H9 (cell line): Measurements from ENCODE around the gene ADGRL3. TPM values are rescaled to one million over a fixed set of nuclear protein-coding genes. Genes with fewer than 3 reads are reported as not detected.

ENCODE experiments used
- DNase-seq: peaks from one replicate; pipeline ENCODE4 v3.0.0-alpha.2; 2017
- H2AFZ ChIP-seq: one replicate; pipeline ENCODE4 v1.6.1; 2013; ENCODE audit warnings: mild to moderate bottlenecking, low read length, control low read depth, moderate library complexity
- H2AK5ac ChIP-seq: 2 replicates; pipeline ENCODE4 v1.6.1; 2013; ENCODE audit warnings: low read length, control low read depth, mixed read lengths; ENCODE audit not compliant: insufficient read length
- H2BK120ac ChIP-seq: one replicate; pipeline ENCODE4 v1.6.1; 2013; ENCODE audit warnings: low read depth, mild to moderate bottlenecking, low read length, control low read depth, inconsistent platforms; ENCODE audit not compliant: poor library complexity, severe bottlenecking
- H2BK12ac ChIP-seq: 2 replicates; pipeline ENCODE4 v1.6.1; 2013; ENCODE audit warnings: low read length, control low read depth, mixed read lengths, low read depth; ENCODE audit not compliant: insufficient read length
- H2BK15ac ChIP-seq: 2 replicates; pipeline ENCODE4 v1.6.1; 2013; ENCODE audit warnings: low read depth, low read length, control low read depth
- H2BK20ac ChIP-seq: one replicate; pipeline ENCODE4 v1.6.1; 2013; ENCODE audit warnings: low read depth, mild to moderate bottlenecking, low read length, control low read depth, inconsistent platforms; ENCODE audit not compliant: poor library complexity, severe bottlenecking
- H2BK5ac ChIP-seq: 2 replicates; pipeline ENCODE4 v1.6.1; 2013; ENCODE audit warnings: low read length, control low read depth, mixed read lengths; ENCODE audit not compliant: insufficient read length
- H3K14ac ChIP-seq: 2 replicates; pipeline ENCODE4 v1.6.1; 2013; ENCODE audit warnings: low read length, control low read depth; ENCODE audit not compliant: insufficient read depth
- H3K18ac ChIP-seq: 2 replicates; pipeline ENCODE4 v1.6.1; 2013; ENCODE audit warnings: low read depth, mild to moderate bottlenecking, mixed read lengths, low read length, control low read depth; ENCODE audit not compliant: insufficient read length
- H3K23ac ChIP-seq: 2 replicates; pipeline ENCODE4 v1.6.1; 2013; ENCODE audit warnings: low read length, control low read depth, mixed read lengths, low read depth; ENCODE audit not compliant: insufficient read length
- H3K23me2 ChIP-seq: 2 replicates; pipeline ENCODE4 v1.6.1; 2013; ENCODE audit warnings: low read depth, mild to moderate bottlenecking, mixed read lengths, low read length, control low read depth; ENCODE audit not compliant: insufficient read length, poor library complexity, severe bottlenecking
- H3K27ac ChIP-seq: 2 replicates; pipeline ENCODE4 v1.5.1; 2013; ENCODE audit warnings: low read length, control low read depth, mixed read lengths, low read depth; ENCODE audit not compliant: insufficient read length
- H3K27me3 ChIP-seq: 2 replicates; pipeline ENCODE4 v1.6.1; 2013; ENCODE audit warnings: low read length, control low read depth, inconsistent platforms; ENCODE audit not compliant: insufficient read depth
- H3K4ac ChIP-seq: 2 replicates; pipeline ENCODE4 v1.6.1; 2013; ENCODE audit warnings: low read depth, mild to moderate bottlenecking, control low read depth, inconsistent platforms, low read length, moderate library complexity
- H3K4me1 ChIP-seq: 2 replicates; pipeline ENCODE4 v1.6.1; 2013; ENCODE audit warnings: low read length, control low read depth, inconsistent platforms; ENCODE audit not compliant: insufficient read depth
- H3K4me2 ChIP-seq: 2 replicates; pipeline ENCODE4 v1.6.1; 2013; ENCODE audit warnings: low read length, control low read depth, mixed read lengths; ENCODE audit not compliant: insufficient read length, insufficient read depth
- H3K56ac ChIP-seq: 2 replicates; pipeline ENCODE4 v1.6.1; 2013; ENCODE audit warnings: low read depth, mild to moderate bottlenecking, mixed read lengths, low read length, control low read depth; ENCODE audit not compliant: insufficient read length
- H3K79me1 ChIP-seq: 2 replicates; pipeline ENCODE4 v1.6.1; 2013; ENCODE audit warnings: low read depth, mild to moderate bottlenecking, moderate library complexity, low read length, control low read depth, inconsistent platforms; ENCODE audit not compliant: insufficient read depth, poor library complexity, severe bottlenecking
- H3K79me2 ChIP-seq: 2 replicates; pipeline ENCODE4 v1.6.1; 2013; ENCODE audit warnings: low read length, control low read depth, inconsistent platforms; ENCODE audit not compliant: insufficient read depth
- H3K9ac ChIP-seq: 2 replicates; pipeline ENCODE4 v1.6.1; 2013; ENCODE audit warnings: low read length, control low read depth, mixed read lengths; ENCODE audit not compliant: insufficient read length; ENCODE audit errors: extremely low read depth
- H3K9me3 ChIP-seq: one replicate; pipeline ENCODE4 v1.6.1; 2013; ENCODE audit warnings: low read depth, low read length, inconsistent platforms; ENCODE audit not compliant: control insufficient read depth
- H3T11ph ChIP-seq: one replicate; pipeline ENCODE4 v1.6.1; 2013; ENCODE audit warnings: mild to moderate bottlenecking, low read length, control low read depth, inconsistent platforms
- H4K20me1 ChIP-seq: one replicate; pipeline ENCODE4 v1.6.1; 2013; ENCODE audit not compliant: control insufficient read depth, insufficient read length, insufficient read depth
- H4K5ac ChIP-seq: 2 replicates; pipeline ENCODE4 v1.6.1; 2013; ENCODE audit warnings: low read depth, mild to moderate bottlenecking, mixed read lengths, low read length, control low read depth; ENCODE audit not compliant: insufficient read length
- H4K8ac ChIP-seq: replicated peaks from 2 replicates; pipeline ENCODE4 v1.6.1; 2013; ENCODE audit warnings: low read length, control low read depth, mixed read lengths, low read depth; ENCODE audit not compliant: insufficient read length
- H4K91ac ChIP-seq: 2 replicates; pipeline ENCODE4 v1.6.1; 2013; ENCODE audit warnings: low read depth, mild to moderate bottlenecking, moderate library complexity, mixed read lengths, low read length, control low read depth; ENCODE audit not compliant: insufficient read length
- H3K27ac Mint-ChIP-seq, 3 experiments: 2 replicates in 2 of 3; 3 replicates in 1 of 3; pipeline ENCODE4 v1.8.0; 2020 to 2021; ENCODE audit warnings: mixed read lengths in 3 of 3, mild to moderate bottlenecking in 1 of 3, moderate library complexity in 1 of 3
- H3K27me3 Mint-ChIP-seq: 2 replicates; pipeline ENCODE4 v1.8.0; 2021; ENCODE audit warnings: low read depth, mild to moderate bottlenecking, moderate library complexity, mixed read lengths
- H3K36me3 Mint-ChIP-seq, 3 experiments: 2 replicates in 2 of 3; 3 replicates in 1 of 3; pipeline ENCODE4 v1.8.0; 2020 to 2021; ENCODE audit warnings: low read depth in 3 of 3, mixed read lengths in 3 of 3; ENCODE audit not compliant: insufficient read depth in 1 of 3
- H3K4me1 Mint-ChIP-seq, 2 experiments: 2 replicates each; pipeline ENCODE4 v1.8.0; 2020; ENCODE audit warnings: mixed read lengths in 2 of 2
- H3K4me3 Mint-ChIP-seq, 2 experiments: 2 replicates in 1 of 2; 3 replicates in 1 of 2; pipeline ENCODE4 v1.8.0; 2020 to 2021; ENCODE audit warnings: mild to moderate bottlenecking in 2 of 2, mixed read lengths in 2 of 2, moderate library complexity in 1 of 2
- H3K9me3 Mint-ChIP-seq, 2 experiments: 2 replicates in 1 of 2; 3 replicates in 1 of 2; pipeline ENCODE4 v1.8.0; 2020; ENCODE audit warnings: mild to moderate bottlenecking in 2 of 2, mixed read lengths in 2 of 2, moderate library complexity in 1 of 2
- WGBS: extraction: QIAGEN DNeasy Blood & Tissue Kit; methylation state at CpG from one replicate; pipeline ENCODE4 v1.1.7; 2013; ENCODE audit warnings: missing lambda C conversion rate, low lambda C conversion rate, mixed read lengths; ENCODE audit not compliant: insufficient read length; ENCODE audit errors: extremely low coverage; 5-methylcytosine and 5-hydroxymethylcytosine counted together
- total RNA-seq: library from RNA; stranded (reverse); gene quantifications from 2 replicates; pipeline ENCODE4 v1.2.1, GENCODE V29; 2021
- TF ChIP-seq, protein P1 (sequence below): fragments of 200-600 bp; sonication (generic); conservative IDR thresholded peaks from 3 replicates; pipeline ENCODE4 v1.8.0; 2021; ENCODE audit warnings: antibody characterized with exemption, mild to moderate bottlenecking

ADGRL3 gene
- total RNA-seq, 1 experiment from 2014 or later, result 5.9 TPM

DNA sequence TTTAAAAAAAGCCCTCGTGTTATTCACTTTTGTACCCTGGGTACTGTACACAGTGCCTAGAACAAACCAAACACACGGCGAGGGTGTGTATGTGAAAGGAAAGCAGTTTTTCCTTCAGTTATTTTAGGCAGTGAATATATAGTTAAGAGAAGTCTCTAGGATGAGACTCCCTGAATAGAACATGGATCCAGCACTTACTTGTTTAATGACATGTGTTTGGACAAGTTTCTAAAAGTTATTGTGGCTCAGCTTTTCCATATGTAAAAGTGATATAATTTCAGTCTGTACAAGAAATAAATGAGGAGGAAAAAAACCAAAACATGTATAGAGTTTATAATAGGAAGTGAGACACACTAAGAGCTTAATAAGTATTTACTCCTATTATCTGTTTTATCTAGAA, 273.2 kb downstream of the ADGRL3 start:
- no peak overlapping the region for H2AK5ac ChIP-seq
- H2BK15ac ChIP-seq, result no peak overlapping the region
- H4K8ac ChIP-seq, result no peak overlapping the region
- no peak overlapping the region for H3K9ac ChIP-seq
- H3K23ac ChIP-seq, result no peak overlapping the region
- H3K27ac ChIP-seq, result no peak overlapping the region
- TF ChIP-seq, protein P1, sequence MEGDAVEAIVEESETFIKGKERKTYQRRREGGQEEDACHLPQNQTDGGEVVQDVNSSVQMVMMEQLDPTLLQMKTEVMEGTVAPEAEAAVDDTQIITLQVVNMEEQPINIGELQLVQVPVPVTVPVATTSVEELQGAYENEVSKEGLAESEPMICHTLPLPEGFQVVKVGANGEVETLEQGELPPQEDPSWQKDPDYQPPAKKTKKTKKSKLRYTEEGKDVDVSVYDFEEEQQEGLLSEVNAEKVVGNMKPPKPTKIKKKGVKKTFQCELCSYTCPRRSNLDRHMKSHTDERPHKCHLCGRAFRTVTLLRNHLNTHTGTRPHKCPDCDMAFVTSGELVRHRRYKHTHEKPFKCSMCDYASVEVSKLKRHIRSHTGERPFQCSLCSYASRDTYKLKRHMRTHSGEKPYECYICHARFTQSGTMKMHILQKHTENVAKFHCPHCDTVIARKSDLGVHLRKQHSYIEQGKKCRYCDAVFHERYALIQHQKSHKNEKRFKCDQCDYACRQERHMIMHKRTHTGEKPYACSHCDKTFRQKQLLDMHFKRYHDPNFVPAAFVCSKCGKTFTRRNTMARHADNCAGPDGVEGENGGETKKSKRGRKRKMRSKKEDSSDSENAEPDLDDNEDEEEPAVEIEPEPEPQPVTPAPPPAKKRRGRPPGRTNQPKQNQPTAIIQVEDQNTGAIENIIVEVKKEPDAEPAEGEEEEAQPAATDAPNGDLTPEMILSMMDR, result no peak
- DNase-seq, result no peak
- no peak overlapping the region for H2BK20ac ChIP-seq
- H2BK120ac ChIP-seq, result no peak overlapping the region
- peaks cover 3 to 5% of the 10 kb centered on the region in 2 experiments; a peak in 2 of 4 replicates for H3K4me1 Mint-ChIP-seq
- no peaks in the 10 kb centered on the region for H3K27me3 Mint-ChIP-seq
- H3K79me2 ChIP-seq, result no peaks in the 10 kb centered on the region
- no peak overlapping the region for H3K27ac Mint-ChIP-seq
- no peak overlapping the region for H3K4ac ChIP-seq
- H3K9me3 Mint-ChIP-seq, result no peaks in the 10 kb centered on the region
- H3K4me1 ChIP-seq, result no peaks in the 10 kb centered on the region
- H2AFZ ChIP-seq, result no peak overlapping the region
- no peaks in the 10 kb centered on the region for H4K20me1 ChIP-seq
- no peaks in the 10 kb centered on the region for H3K27me3 ChIP-seq
- H4K91ac ChIP-seq, result no peak overlapping the region
- H3K56ac ChIP-seq, result no peak overlapping the region
- no peaks in the 10 kb centered on the region for H3K79me1 ChIP-seq
- no peak overlapping the region for H3T11ph ChIP-seq
- H3K18ac ChIP-seq, result no peak overlapping the region
- H3K9me3 ChIP-seq, result no peaks in the 10 kb centered on the region
- H3K4me2 ChIP-seq, result no peak overlapping the region
- no peaks in the 10 kb centered on the region for H3K23me2 ChIP-seq
- no peak overlapping the region for H2BK12ac ChIP-seq
- H2BK5ac ChIP-seq, result no peak overlapping the region
- H3K36me3 Mint-ChIP-seq, result no peaks in the 10 kb centered on the region
- no peak overlapping the region for H3K4me3 Mint-ChIP-seq
- no CpG with 5 or more reads among the region's 3 CpGs for WGBS
- H4K5ac ChIP-seq, result no peak overlapping the region
- no peak overlapping the region for H3K14ac ChIP-seq
